NOMO-1 (cell line): ENCODE results near the gene WNT5A.

Experiments
- DNase-seq, 2 experiments: peaks; one replicate each; lab custom pipeline; 2025; ENCODE audit not compliant: unreplicated experiment in 2 of 2; lab: John Stamatoyannopoulos, UW

The WNT5A gene

DNA sequence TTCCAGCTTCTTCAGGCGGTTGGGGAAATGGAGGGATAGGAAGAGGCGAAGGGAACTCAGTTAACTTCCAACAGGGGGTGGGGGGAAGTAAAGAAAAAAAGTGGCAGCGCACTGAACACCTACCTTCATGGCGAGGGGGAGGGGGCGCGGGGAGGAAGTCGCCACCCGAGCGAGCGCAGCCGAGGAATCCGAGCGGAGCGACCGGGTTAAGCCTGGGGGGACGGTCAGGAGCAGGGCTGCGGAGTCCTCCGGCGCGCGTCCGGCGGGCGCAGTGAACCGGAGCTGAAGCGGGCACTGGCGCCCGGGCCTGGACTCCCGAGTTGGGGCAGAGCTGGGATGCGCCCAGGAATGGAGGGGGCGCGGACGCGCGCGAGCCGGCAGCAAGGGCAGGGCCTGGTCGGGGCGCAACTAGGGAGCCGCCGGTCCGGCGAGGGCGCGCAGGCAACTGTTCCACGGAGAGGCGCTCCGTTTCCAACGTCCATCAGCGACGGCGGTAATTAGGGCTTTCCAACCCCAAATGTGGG is at the start of gene WNT5A:
Gene WNT5A (minus strand): TSS at position 450 of the 524 bp plus-strand sequence. CDS start 321 bp downstream, at position 129.
- DNase-seq: no peak

GRCh38 chr3:55534876-55535275 is 47.8 kb upstream of the WNT5A start:
- no peak for DNase-seq

GRCh38 chr3:55532806-55533205 is 45.7 kb upstream of the WNT5A start:
- no peak for DNase-seq

DNA sequence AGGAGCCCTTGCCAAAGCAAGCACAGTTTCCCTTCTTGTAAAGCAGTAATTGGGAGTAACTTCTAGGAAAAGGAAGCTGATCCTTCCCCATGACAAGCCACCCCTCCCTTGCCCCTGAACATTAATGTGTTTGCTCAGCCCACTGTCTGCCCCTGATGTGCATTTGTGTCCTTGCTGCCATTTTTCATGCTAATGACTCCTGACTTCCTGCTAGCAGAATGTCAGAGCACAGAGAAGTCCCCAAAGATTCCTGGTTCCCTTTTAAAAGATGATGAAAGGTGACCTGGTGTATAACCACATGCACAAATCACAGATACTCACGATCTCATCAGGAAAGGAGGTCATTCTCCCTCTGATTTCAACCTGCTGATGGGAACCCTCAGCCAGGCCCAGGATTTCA is 44.2 kb upstream of the WNT5A start:
- DNase-seq: no peak

GRCh38 chr3:55527361-55527760 is 40.3 kb upstream of the WNT5A start:
- no peak for DNase-seq

- no peak for DNase-seq
These were observed 39.4 kb upstream of the WNT5A start for GRCh38 chr3:55526332-55527030.

DNA sequence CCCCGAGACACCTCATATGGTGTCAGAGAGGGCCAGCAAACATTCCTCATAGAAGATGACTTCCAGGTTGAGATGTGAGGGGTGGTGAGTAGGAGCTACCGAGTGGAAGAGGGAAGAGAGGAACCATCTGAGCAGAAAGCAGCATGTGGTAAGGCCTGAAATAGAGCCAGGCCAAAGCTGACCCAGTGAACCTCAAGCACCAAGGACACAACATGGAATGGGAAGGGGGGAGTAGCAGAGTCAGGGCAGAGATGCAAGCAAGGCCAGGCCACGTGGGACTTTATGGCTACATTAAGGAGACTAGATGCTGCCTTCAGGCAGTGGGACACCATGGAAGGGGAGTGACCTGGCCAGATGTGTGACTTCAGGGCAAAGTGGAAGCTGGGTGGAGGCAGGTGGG is 38.3 kb upstream of the WNT5A start:
- no peak for DNase-seq

DNA sequence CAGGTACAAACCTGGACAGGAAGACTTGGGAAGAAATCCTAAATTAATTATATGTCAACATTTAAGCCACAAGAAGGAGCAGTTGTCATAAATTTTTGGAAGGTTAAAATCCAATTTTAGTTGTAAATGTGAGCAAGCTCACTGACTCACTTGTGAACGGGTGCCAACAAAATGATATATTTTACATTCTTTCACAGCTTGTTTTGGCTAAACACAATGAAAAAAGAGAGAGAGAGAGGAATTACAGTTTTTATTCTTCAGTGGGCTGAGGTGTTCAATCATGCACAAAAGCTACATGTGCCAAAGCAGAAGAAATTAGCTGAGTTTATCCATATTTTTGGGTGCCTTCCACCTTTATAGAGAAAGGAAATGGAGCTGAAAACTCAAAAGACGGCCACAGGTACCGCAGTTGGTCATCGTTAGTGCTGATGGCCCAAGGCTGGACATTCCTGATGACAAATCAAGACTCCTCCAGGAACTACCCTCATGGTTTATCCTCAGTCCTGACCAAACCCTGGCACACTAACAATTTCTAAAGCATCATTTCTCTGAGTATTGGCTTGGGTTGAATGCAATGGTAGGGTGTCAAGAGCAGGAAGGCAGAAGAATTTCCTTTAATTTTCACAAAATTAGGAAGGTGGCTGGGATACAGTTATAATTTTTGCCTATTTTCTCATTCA is 37.6 kb upstream of the WNT5A start:
- no peak for DNase-seq

GRCh38 chr3:55523471-55523870 is 36.4 kb upstream of the WNT5A start:
- DNase-seq: no peak

DNA sequence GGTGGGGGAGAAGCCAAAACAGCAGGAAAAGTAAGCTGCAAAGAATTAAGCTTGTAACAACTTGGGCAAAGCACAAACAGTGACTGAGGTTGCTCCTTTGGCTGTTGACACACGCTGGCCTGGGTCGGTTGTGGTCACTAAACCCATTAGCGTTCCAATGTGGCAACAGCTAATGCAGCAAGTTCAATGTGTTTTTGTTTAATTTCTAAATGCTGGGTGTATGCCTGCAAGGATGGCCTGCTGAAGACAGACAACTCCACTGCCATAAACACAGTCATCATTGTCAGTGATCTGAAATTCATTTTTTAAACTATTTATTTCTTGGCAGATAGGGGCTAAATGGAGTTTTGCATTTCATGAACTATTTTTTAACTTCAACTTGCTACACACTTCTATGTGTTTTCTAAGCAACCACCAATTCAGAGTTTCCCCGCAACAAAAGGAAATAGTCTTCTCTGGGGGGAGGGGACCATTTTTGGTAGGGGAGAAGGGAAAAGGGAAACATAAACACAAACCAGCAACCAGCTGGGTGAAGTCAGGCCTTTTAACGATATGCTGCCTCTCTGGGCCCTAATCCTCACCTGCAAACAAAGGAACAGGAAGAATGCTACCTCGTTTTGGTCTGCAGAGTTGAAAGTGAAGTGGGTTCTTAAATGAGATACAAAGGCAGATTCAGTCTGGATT is 34.8 kb upstream of the WNT5A start:
- peak in 1 of 2 experiments; percentile 3 for DNase-seq

GRCh38 chr3:55521064-55521737 is 34.1 kb upstream of the WNT5A start:
- no peak for DNase-seq

- DNase-seq: no peak
These were observed 31.9 kb upstream of the WNT5A start for GRCh38 chr3:55519019-55519418.

- DNase-seq: no peak
These were observed 31.3 kb upstream of the WNT5A start for GRCh38 chr3:55518451-55518850.

- DNase-seq: no peak
These were observed 29.4 kb upstream of the WNT5A start for GRCh38 chr3:55516392-55517030.

GRCh38 chr3:55515550-55516246 is 28.6 kb upstream of the WNT5A start:
- no peak for DNase-seq

GRCh38 chr3:55514962-55515361 is 27.9 kb upstream of the WNT5A start:
- no peak for DNase-seq

- DNase-seq: no peak
These were observed 25.7 kb upstream of the WNT5A start for GRCh38 chr3:55512571-55513343.

DNA sequence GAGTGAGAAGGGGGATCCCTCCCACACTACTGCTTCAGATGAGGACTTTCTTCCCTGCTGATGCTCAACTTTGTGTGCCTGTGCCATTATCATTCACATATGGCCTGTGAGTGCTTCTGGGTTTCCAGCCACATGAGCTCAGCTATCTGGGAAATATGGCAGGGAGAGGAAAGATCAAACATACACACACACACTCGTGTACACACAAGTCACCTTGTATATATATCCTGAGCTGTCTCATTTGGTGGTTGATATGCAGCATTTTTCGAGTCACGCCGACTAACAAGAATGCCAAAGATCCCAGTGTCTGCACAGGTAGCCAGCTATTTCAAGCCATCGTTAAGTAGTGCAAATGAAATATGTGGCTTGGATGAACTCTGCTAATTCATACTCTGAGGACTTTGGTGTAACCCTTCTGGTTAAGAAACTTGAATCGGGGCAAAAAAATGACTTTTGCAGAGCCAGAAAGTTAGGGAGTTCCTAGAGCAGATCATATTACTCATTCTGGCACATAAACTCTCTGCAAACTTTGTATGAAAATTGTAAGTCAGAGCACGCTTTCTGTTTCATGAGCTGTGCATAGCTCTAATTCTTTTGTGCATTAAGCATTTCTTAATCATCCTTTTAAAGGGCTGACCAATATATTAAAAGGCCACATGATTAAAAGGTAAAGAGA is 24.9 kb upstream of the WNT5A start:
- no peak for DNase-seq

DNA sequence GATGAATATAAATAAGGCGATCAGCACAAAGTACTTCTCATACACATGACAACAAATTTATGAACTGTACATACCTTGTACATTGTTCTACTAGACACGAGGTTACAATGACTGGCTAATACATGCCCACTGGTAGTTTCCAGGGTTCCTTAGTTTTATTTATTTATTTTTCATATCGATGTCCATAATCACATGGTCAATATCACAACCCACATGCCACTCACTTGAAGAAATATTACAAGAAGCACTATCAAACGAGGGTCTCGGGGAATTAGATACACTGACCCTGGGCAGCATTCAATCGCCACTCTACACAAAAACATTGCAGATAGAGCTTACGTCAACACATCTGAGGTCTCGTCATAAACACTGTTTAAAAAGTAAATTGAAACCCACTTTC is 21.2 kb upstream of the WNT5A start:
- DNase-seq: no peak
